ENCODE measurements around the gene C1orf226. TPM values are rescaled to one million over a fixed set of nuclear protein-coding genes. Genes with fewer than 3 reads are reported as not detected.

The C1orf226 gene
- polyA plus RNA-seq, 2 of the 4 experiments (the other 2 are of a cell fraction): 0.32 to 0.37 TPM

DNA sequence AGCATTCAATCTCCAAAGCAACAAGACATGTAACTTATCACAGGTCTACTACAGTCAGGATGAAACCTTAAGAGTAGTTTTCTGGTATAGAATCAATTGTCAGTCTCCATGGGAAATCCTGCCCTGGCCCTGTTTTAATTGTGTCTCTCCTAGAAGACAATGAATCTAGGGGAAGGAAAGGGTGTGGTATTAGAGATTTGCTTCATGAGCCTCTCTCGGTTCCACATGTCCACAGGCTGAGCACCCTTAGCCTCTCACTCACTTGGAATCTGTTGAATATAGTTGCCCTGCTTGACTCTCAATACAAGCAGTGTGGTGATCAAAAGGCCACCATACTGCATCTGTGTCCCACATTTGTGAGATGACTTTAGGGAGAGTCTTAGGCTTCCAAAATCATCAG is 22.6 kb upstream of the C1orf226 start (continued):
- no peak for TF ChIP-seq ATOH8 (CRISPR knock-in tag; IDR thresholded peaks at IDR 0.05; ENCODE audit: low read depth)
- TF ChIP-seq HOXA7 (CRISPR knock-in tag; IDR thresholded peaks at IDR 0.05): no peak
- no peak for TF ChIP-seq HOXB5 (CRISPR knock-in tag; IDR thresholded peaks at IDR 0.05)
- TF ChIP-seq MAFK (IDR thresholded peaks at IDR 0.05; ENCODE audit: partially characterized antibody): no peak

- no peak for ATAC-seq
Observed at GRCh38 chr1:162359523-162360236, 21.8 kb upstream of the C1orf226 start.

GRCh38 chr1:162360237-162360873 is 21.2 kb upstream of the C1orf226 start:
- ChIA-PET POLR2A (no interaction called here), CTCF (interaction anchor here (0.8 to 1.5 kb wide), 3 partner anchors 11 to 304 kb away, joined by 3 read pairs; no protein-coding TSS in a partner anchor)
- TF ChIP-seq, protein P1, sequence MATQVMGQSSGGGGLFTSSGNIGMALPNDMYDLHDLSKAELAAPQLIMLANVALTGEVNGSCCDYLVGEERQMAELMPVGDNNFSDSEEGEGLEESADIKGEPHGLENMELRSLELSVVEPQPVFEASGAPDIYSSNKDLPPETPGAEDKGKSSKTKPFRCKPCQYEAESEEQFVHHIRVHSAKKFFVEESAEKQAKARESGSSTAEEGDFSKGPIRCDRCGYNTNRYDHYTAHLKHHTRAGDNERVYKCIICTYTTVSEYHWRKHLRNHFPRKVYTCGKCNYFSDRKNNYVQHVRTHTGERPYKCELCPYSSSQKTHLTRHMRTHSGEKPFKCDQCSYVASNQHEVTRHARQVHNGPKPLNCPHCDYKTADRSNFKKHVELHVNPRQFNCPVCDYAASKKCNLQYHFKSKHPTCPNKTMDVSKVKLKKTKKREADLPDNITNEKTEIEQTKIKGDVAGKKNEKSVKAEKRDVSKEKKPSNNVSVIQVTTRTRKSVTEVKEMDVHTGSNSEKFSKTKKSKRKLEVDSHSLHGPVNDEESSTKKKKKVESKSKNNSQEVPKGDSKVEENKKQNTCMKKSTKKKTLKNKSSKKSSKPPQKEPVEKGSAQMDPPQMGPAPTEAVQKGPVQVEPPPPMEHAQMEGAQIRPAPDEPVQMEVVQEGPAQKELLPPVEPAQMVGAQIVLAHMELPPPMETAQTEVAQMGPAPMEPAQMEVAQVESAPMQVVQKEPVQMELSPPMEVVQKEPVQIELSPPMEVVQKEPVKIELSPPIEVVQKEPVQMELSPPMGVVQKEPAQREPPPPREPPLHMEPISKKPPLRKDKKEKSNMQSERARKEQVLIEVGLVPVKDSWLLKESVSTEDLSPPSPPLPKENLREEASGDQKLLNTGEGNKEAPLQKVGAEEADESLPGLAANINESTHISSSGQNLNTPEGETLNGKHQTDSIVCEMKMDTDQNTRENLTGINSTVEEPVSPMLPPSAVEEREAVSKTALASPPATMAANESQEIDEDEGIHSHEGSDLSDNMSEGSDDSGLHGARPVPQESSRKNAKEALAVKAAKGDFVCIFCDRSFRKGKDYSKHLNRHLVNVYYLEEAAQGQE (IDR thresholded peaks at IDR 0.05): no peak
- no peak for TF ChIP-seq HOXB5 (CRISPR knock-in tag; IDR thresholded peaks at IDR 0.05)
- TF ChIP-seq SMC3 (IDR thresholded peaks at IDR 0.05): no peak
- TF ChIP-seq ZC3H11A (IDR thresholded peaks at IDR 0.05): no peak
- TF ChIP-seq EHMT2 (IDR thresholded peaks at IDR 0.05; ENCODE audit: low read depth): no peak
- TF ChIP-seq RAD21 (conservative IDR thresholded peaks at IDR 0.05 in 1 of 2, IDR thresholded peaks at IDR 0.05 in 1 of 2): no peak
- no peak for TF ChIP-seq FOSB (CRISPR knock-in tag; IDR thresholded peaks at IDR 0.05)
- TF ChIP-seq MAFK (IDR thresholded peaks at IDR 0.05; ENCODE audit: partially characterized antibody): no peak
- TF ChIP-seq MYC (IDR thresholded peaks at IDR 0.05; ENCODE audit: borderline replicate concordance, low read length): no peak
- no peak for TF ChIP-seq HOXA7 (CRISPR knock-in tag; IDR thresholded peaks at IDR 0.05)
- TF ChIP-seq CHD2 (IDR thresholded peaks at IDR 0.05; ENCODE audit: low read length, partially characterized antibody): no peak
- TF ChIP-seq CHD4 (IDR thresholded peaks at IDR 0.05; ENCODE audit: borderline replicate concordance): no peak
- DNase-seq (ENCODE audit: low read depth in 1 of 2, low spot score in 1 of 2) (no peak), FAIRE-seq (no peak), ATAC-seq (no peak)
- Histone ChIP-seq H3K27ac (no peak overlapping the region), H3K4me3 (no peak overlapping the region), H3K9me3 (no peaks in the 10 kb centered on the region), H3K4me1 (no peaks in the 10 kb centered on the region), H3K4me2 (no peak overlapping the region)
- WGBS (ENCODE audit: missing lambda C conversion rate): 69% methylated on average over 10 of the region's 10 CpGs

More at GRCh38 chr1:162359523-162360236, 21.8 kb upstream of the C1orf226 start:
- H3K9me3 ChIP-seq: no peaks in the 10 kb centered on the region
- no peak overlapping the region for H3K4me2 ChIP-seq
- no peaks in the 10 kb centered on the region for H3K4me1 ChIP-seq
- FAIRE-seq (no peak), DNase-seq (ENCODE audit: low read depth in 1 of 2, low spot score in 1 of 2) (no peak)
- TF ChIP-seq E2F6 (IDR thresholded peaks at IDR 0.05; ENCODE audit: borderline replicate concordance, low read depth) (no peak), HMGXB4 (CRISPR knock-in tag; IDR thresholded peaks at IDR 0.05; ENCODE audit: borderline replicate concordance) (no peak), RCOR1 (IDR thresholded peaks at IDR 0.05; ENCODE audit: low read depth, low read length) (no peak), SMC3 (IDR thresholded peaks at IDR 0.05) (no peak), PHF8 (IDR thresholded peaks at IDR 0.05; ENCODE audit: borderline replicate concordance, low read depth) (no peak), EHMT2 (IDR thresholded peaks at IDR 0.05; ENCODE audit: low read depth) (no peak)
- POLR2A ChIA-PET: no interaction called here
- no peak overlapping the region for H3K4me3 ChIP-seq
- no peak overlapping the region for H3K27ac ChIP-seq
- CTCF ChIA-PET: interaction anchor here (0.6 to 0.9 kb wide), 4 partner anchors 10 to 303 kb away, joined by 3 read pairs; no protein-coding TSS in a partner anchor
- WGBS (ENCODE audit: missing lambda C conversion rate): 65% methylated on average over 10 of the region's 10 CpGs
